Activated T-cell treated with anti-CD3 and anti-CD28 coated beads, Interleukin-2, amount 50 U/mL, for 24 hours (primary cell): Measurements from ENCODE around the gene CAPN12.
A peak's percentile ranks its signal among the peaks of the same experiment; 100 is the strongest.
"Not testable (repeated sequence)": the region's sequence is repeated elsewhere in the genome, so short reads cannot be mapped to it uniquely, and the experiment has no call there.

Experiments
- DNase-seq: peaks from one replicate; pipeline ENCODE4 v3.0.0-alpha.2; 2020
- H3K27ac Mint-ChIP-seq: 2 replicates; pipeline ENCODE4 v1.8.0; 2020; ENCODE audit warnings: mild to moderate bottlenecking, mixed read lengths
- H3K27me3 Mint-ChIP-seq: 2 replicates; pipeline ENCODE4 v1.8.0; 2020; ENCODE audit warnings: mixed read lengths
- H3K36me3 Mint-ChIP-seq: 2 replicates; pipeline ENCODE4 v1.8.0; 2020; ENCODE audit warnings: low read depth, mixed read lengths
- H3K4me1 Mint-ChIP-seq: 2 replicates; pipeline ENCODE4 v1.8.0; 2020; ENCODE audit warnings: low read depth, mixed read lengths
- H3K4me3 Mint-ChIP-seq: 2 replicates; pipeline ENCODE4 v1.8.0; 2020; ENCODE audit warnings: mild to moderate bottlenecking, moderate library complexity, mixed read lengths
- H3K9me3 Mint-ChIP-seq: 2 replicates; pipeline ENCODE4 v1.8.0; 2020; ENCODE audit warnings: mixed read lengths

CAPN12 gene

DNA sequence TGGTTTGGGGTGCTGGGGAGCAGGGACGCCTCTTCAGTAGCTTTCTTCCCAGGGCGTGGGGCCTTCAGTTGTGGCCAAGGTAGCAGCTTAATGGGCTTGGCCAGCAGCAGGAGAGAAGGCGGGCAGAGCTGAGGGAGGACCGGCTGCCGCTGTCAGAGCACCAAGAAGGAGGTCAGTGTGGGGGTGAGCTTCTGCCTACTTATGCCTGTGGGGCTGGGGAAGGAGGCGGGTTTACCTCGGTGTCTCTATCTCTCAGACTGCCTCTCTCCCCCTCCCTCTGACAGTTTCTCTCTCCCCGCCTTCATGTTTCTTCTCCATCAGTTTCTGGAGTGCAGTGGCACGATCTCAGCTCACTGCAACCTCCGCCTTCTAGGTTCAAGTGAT, at the start of gene CAPN12:
TSS of gene CAPN12 (minus strand) at position 177 of the 384 bp plus-strand sequence. CDS start 309 bp downstream, outside the sequence.
- Mint-ChIP-seq H3K9me3 (no peaks in the 10 kb centered on the region), H3K27ac (no peak within 1 kb of the TSS), H3K4me1 (peaks cover 8% of the 10 kb centered on the region), H3K27me3 (no peaks in the 10 kb centered on the region), H3K4me3 (no peak within 1 kb of the TSS), H3K36me3 (no peaks in the 10 kb centered on the region)
- no peak for DNase-seq

DNA sequence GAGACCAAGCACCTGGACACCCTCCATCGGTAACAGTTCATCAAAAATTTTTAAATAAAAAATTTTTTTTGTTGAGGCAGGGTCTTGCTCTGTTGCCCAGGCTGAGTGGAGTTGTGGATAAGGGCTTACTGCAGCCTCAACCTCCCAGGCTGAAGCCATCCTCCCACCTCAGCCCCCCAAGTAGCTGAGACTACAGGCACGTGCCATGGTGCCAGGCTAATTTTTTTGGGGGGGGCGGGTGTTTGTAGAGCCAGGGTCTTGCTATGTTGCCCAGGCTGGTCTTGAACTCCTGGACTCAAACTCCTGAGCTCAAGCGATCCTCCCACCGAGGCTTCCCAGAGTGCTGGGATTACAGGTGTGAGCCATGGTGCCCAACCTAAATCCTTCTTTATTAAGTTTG, 49.4 kb upstream of the CAPN12 start:
- Mint-ChIP-seq H3K27me3 (no peaks in the 10 kb centered on the region), H3K36me3 (no peaks in the 10 kb centered on the region), H3K4me1 (peaks cover 6% of the 10 kb centered on the region), H3K4me3 (no peak overlapping the region), H3K9me3 (no peaks in the 10 kb centered on the region), H3K27ac (no peak overlapping the region)
- DNase-seq, result no peak

DNA sequence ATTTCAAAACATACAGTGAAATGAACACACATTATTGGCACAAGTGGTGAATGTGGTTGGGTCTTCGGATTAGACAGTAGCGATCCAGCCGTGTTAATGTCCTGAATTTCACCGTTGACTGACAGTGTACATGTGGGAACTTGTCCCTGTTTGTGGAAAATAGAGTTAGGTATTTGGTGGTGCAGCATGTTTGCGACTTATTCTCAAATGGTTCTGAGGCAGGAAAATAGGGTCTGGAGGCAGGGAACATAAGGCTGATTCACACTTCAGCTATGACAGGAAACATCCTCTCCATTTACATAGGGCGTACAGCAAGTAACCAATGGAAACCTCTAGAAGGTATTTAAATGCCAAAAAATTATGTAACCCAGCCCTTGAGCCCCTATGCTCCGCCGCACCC, 48.9 kb upstream of the CAPN12 start:
- H3K4me3 Mint-ChIP-seq, result peak overlapping the region; percentile 28

DNA sequence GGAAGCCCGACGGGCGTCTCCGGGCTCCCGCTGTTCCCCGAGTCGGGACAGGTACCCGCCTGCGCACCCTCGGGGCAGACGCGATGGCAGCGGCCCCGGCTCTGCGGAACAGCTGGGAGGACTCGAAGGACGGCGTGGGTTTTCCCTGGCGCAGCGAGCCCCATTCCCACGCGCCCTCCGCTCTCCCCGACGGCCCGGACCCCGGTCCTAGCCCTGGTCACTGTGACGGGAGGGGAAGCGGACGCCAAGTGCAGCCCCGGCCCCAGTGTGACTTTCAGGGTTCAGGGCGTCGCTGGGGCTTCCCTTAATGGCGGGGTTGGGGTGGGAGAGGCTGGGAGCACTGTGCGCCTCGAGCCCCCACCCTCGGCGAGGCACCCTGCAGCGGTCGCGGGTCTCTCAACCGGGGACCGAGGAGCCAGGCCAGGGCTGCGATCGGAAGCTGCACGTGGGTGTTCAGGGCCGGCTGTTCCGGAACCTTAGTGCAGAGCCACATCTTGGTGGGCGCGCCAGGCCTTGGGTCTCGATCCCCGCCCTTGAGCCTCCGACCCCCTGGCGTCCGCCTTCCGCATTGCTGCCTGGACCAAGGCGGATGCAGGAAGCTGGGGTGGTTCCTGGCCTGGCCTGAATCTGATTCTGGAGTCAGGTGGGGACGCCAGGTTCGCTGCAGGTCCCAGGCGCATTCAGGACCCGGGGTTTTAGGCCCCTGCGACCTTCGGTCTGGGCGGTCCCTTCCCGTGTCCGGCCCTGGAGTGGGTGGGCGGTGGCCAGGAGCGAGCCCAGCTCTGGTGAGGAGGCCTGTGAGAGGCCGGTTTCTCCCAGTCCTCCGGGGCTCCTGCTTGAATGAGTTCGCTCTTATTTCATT, 48.2 kb upstream of the CAPN12 start:
- DNase-seq, result peak; percentile 70
- no peak overlapping the region for H3K27ac Mint-ChIP-seq
- H3K4me1 Mint-ChIP-seq, result peaks cover 6% of the 10 kb centered on the region
- no peaks in the 10 kb centered on the region for H3K27me3 Mint-ChIP-seq
- no peaks in the 10 kb centered on the region for H3K9me3 Mint-ChIP-seq
- H3K36me3 Mint-ChIP-seq, result no peaks in the 10 kb centered on the region
- peak overlapping the region; percentile 28 for H3K4me3 Mint-ChIP-seq

More for the DNA sequence above, 48.9 kb upstream of the CAPN12 start:
- Mint-ChIP-seq H3K27ac (no peak overlapping the region), H3K4me1 (peaks cover 6% of the 10 kb centered on the region), H3K27me3 (no peaks in the 10 kb centered on the region), H3K36me3 (no peaks in the 10 kb centered on the region), H3K9me3 (no peaks in the 10 kb centered on the region)
- no peak for DNase-seq

DNA sequence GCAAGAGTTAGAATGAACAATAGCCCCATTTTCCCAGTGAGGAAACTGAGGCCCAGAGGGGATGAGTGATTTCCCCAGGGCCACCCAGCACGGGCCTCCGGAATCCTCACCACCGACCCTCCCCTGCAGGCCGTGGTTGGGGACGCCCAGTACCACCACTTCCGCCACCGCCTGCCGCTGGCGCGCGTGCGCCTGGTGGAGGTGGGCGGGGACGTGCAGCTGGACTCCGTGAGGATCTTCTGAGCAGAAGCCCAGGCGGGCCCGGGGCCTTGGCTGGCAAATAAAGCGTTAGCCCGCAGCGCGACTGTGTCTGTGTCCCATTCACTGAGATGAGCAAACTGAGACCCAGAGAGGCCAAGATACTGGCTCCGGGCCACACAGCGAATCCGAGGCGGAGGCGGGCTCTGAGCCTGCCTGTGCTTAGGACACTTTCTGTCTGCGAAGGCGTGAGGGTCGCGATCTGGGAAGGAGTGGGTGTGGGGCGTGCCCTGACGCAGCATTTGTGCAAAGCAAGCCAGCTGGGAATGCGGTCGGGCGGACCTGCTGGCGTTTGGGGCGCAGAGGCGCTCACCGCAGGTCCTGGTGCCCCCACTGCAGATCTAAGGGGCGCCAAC, 47.3 kb upstream of the CAPN12 start:
- not testable (repeated sequence) for H3K4me3 Mint-ChIP-seq, H3K27me3 Mint-ChIP-seq, H3K4me1 Mint-ChIP-seq, H3K9me3 Mint-ChIP-seq, DNase-seq, H3K27ac Mint-ChIP-seq, H3K36me3 Mint-ChIP-seq

GRCh38 chr19:38790507-38791403, 46.5 kb upstream of the CAPN12 start:
- DNase-seq, H3K36me3 Mint-ChIP-seq, H3K4me3 Mint-ChIP-seq, H3K27me3 Mint-ChIP-seq, H3K4me1 Mint-ChIP-seq, H3K27ac Mint-ChIP-seq, H3K9me3 Mint-ChIP-seq: not testable (repeated sequence)

GRCh38 chr19:38788478-38789243, 44.4 kb upstream of the CAPN12 start, which contains the start of gene LGALS7B:
Gene LGALS7B (plus strand): TSS chr19:38789200. CDS start chr19:38789227, 27 bp downstream.
- Mint-ChIP-seq H3K9me3 (no peaks in the 10 kb centered on the region), H3K36me3 (no peaks in the 10 kb centered on the region), H3K4me1 (peaks cover 8% of the 10 kb centered on the region), H3K27ac (no peak within 1 kb of the TSS), H3K4me3 (no peak within 1 kb of the TSS), H3K27me3 (no peaks in the 10 kb centered on the region)
- DNase-seq, result no peak

GRCh38 chr19:38786572-38787265, 42.4 kb upstream of the CAPN12 start:
- no peak overlapping the region for H3K4me3 Mint-ChIP-seq
- H3K4me1 Mint-ChIP-seq, result peaks cover 2% of the 10 kb centered on the region
- no peaks in the 10 kb centered on the region for H3K36me3 Mint-ChIP-seq
- no peak overlapping the region for H3K27ac Mint-ChIP-seq
- no peaks in the 10 kb centered on the region for H3K27me3 Mint-ChIP-seq
- no peak for DNase-seq
- no peaks in the 10 kb centered on the region for H3K9me3 Mint-ChIP-seq

GRCh38 chr19:38786061-38786460, 41.8 kb upstream of the CAPN12 start:
- not testable (repeated sequence) for H3K4me3 Mint-ChIP-seq, DNase-seq, H3K9me3 Mint-ChIP-seq, H3K27me3 Mint-ChIP-seq, H3K27ac Mint-ChIP-seq, H3K36me3 Mint-ChIP-seq, H3K4me1 Mint-ChIP-seq

- H3K27me3 Mint-ChIP-seq, result no peaks in the 10 kb centered on the region
- no peak overlapping the region for H3K27ac Mint-ChIP-seq
- H3K36me3 Mint-ChIP-seq, result no peaks in the 10 kb centered on the region
- no peak for DNase-seq
- H3K9me3 Mint-ChIP-seq, result no peaks in the 10 kb centered on the region
- H3K4me1 Mint-ChIP-seq, result peaks cover 2% of the 10 kb centered on the region
- no peak overlapping the region for H3K4me3 Mint-ChIP-seq
Observed at GRCh38 chr19:38785187-38785699, 41.0 kb upstream of the CAPN12 start.

GRCh38 chr19:38784224-38784623, 40.0 kb upstream of the CAPN12 start:
- Mint-ChIP-seq H3K9me3 (no peaks in the 10 kb centered on the region), H3K36me3 (no peaks in the 10 kb centered on the region), H3K27me3 (no peaks in the 10 kb centered on the region), H3K27ac (no peak overlapping the region), H3K4me3 (no peak overlapping the region), H3K4me1 (peaks cover 2% of the 10 kb centered on the region)
- no peak for DNase-seq

DNA sequence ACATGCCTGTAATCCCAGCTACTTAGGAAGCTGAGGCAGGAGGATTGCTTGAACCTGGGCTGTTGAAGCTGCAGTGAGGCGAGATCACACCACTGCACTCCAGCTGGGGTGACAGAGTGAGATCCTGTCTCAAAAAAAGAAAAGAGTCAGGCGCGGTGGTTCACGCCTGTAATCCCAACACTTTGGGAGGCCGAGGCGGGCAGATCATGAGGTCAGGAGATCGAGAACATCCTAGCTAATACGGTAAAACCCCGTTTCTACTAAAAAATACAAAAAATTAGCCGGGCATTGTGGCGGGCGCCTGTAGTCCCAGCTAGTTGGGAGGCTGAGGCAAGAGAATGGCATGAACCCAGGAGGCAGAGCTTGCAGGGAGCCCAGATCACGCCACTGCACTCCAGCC, 37.9 kb upstream of the CAPN12 start:
- not testable (repeated sequence) for H3K27ac Mint-ChIP-seq, H3K9me3 Mint-ChIP-seq, DNase-seq, H3K36me3 Mint-ChIP-seq, H3K4me1 Mint-ChIP-seq, H3K4me3 Mint-ChIP-seq, H3K27me3 Mint-ChIP-seq

GRCh38 chr19:38781058-38781457, 36.8 kb upstream of the CAPN12 start:
- Mint-ChIP-seq H3K27ac (no peak overlapping the region), H3K9me3 (no peaks in the 10 kb centered on the region)

More at GRCh38 chr19:38781058-38781457, 36.8 kb upstream of the CAPN12 start:
- H3K36me3 Mint-ChIP-seq, result no peaks in the 10 kb centered on the region
- H3K27me3 Mint-ChIP-seq, result no peaks in the 10 kb centered on the region
- DNase-seq, result no peak
- no peak overlapping the region for H3K4me3 Mint-ChIP-seq
- H3K4me1 Mint-ChIP-seq, result peaks cover 2% of the 10 kb centered on the region
